ENCODE measurements around the gene MARS1. TPM values are rescaled to one million over a fixed set of nuclear protein-coding genes. Genes with fewer than 3 reads are reported as not detected.
"Not testable (repeated sequence)": the region's sequence is repeated elsewhere in the genome, so short reads cannot be mapped to it uniquely, and the experiment has no call there.

The MARS1 gene
- total and polyA plus RNA-seq, 8 donors, result 35.1 to 1,821 (median 61.7) TPM

DNA sequence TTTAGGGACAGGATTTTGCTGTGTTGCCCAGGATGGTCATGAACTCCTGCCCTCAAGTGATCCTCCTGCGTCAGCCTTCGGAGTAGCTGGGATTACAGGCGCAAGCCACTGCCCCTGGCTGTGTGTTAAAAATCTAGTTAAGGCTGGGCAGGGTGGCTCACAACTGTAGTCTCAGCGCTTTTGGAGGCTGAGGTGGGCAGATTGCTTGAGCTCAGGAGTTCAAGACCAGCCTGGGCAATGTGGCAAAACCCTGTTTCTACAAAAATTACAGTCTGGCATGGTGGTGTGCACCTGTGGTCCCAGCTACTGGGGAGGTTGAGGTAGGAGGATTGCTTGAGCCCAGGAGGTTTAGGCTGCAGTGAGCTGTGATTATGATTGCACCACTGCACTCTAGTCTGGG lies 23.3 kb downstream of the MARS1 start:
- 93 to 99% (median 97%) methylated on average over 4 of the region's 4 CpGs for WGBS, 5 donors
- H3K36me3 ChIP-seq, result peaks cover 59 to 91% (median 87%) of the 10 kb centered on the region in 4 donors
- intact Hi-C loops (cut with DNase I; ENCODE audit: low total_unique reads), result no loop called here

DNA sequence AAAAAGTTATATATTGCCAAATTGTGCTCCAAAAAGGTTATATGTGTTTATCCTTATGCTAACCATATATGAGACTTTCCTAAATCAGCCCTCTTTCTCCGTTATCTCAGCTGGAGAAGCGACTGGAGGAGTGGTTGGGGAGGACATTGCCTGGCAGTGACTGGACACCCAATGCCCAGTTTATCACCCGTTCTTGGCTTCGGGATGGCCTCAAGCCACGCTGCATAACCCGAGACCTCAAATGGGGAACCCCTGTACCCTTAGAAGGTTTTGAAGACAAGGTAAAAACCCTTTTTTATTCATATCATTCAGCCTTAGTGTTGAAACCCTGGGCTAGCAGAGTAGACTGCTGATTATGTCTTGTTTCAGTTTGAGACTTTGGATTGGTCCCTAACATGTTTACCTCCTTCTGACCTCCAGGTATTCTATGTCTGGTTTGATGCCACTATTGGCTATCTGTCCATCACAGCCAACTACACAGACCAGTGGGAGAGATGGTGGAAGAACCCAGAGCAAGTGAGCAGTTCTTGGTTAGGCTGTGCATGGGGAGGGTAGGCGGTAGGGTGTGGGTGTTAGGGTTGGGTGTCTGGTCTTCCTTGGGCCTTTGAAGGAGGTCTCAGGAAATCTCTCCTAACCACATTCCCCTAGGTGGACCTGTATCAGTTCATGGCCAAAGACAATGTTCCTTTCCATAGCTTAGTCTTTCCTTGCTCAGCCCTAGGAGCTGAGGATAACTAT lies 23.9 kb downstream of the MARS1 start:
- intact Hi-C loops (cut with DNase I; ENCODE audit: low total_unique reads), result no loop called here
- Histone ChIP-seq H3K27me3 (no peaks in the 10 kb centered on the region), H3K9me3 (no peaks in the 10 kb centered on the region), H3K4me1 (peaks cover 0 to 26% (median 10%) of the 10 kb centered on the region in 4 donors), H3K4me3 (no peak overlapping the region), H3K36me3 (peaks cover 62 to 92% (median 88%) of the 10 kb centered on the region in 4 donors), H3K27ac (no peak overlapping the region)
- 92 to 97% (median 96%) methylated on average over 6 to 7 of the region's 7 CpGs for WGBS, 5 donors
- TF ChIP-seq, protein P1, sequence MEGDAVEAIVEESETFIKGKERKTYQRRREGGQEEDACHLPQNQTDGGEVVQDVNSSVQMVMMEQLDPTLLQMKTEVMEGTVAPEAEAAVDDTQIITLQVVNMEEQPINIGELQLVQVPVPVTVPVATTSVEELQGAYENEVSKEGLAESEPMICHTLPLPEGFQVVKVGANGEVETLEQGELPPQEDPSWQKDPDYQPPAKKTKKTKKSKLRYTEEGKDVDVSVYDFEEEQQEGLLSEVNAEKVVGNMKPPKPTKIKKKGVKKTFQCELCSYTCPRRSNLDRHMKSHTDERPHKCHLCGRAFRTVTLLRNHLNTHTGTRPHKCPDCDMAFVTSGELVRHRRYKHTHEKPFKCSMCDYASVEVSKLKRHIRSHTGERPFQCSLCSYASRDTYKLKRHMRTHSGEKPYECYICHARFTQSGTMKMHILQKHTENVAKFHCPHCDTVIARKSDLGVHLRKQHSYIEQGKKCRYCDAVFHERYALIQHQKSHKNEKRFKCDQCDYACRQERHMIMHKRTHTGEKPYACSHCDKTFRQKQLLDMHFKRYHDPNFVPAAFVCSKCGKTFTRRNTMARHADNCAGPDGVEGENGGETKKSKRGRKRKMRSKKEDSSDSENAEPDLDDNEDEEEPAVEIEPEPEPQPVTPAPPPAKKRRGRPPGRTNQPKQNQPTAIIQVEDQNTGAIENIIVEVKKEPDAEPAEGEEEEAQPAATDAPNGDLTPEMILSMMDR (IDR thresholded peaks at IDR 0.05), result no peak
- TF ChIP-seq EP300 (IDR thresholded peaks at IDR 0.05), result no peak
- no peak for TF ChIP-seq POLR2AphosphoS5 (IDR thresholded peaks at IDR 0.05)
- TF ChIP-seq POLR2A (IDR thresholded peaks at IDR 0.05), result no peak
- DNase-seq, result no peak

More for the DNA sequence above, 23.3 kb downstream of the MARS1 start:
- H3K27me3 ChIP-seq, result no peaks in the 10 kb centered on the region
- TF ChIP-seq POLR2AphosphoS5 (IDR thresholded peaks at IDR 0.05) (no peak), EP300 (IDR thresholded peaks at IDR 0.05) (no peak), POLR2A (IDR thresholded peaks at IDR 0.05) (no peak)
- TF ChIP-seq, protein P1 (IDR thresholded peaks at IDR 0.05), result no peak
- H3K4me3 ChIP-seq, result no peak overlapping the region
- peaks cover 0 to 20% (median 5%) of the 10 kb centered on the region in 4 donors for H3K4me1 ChIP-seq
- no peak for DNase-seq
- H3K27ac ChIP-seq, result no peak overlapping the region
- no peaks in the 10 kb centered on the region for H3K9me3 ChIP-seq

GRCh38 chr12:57512665-57513064 lies 24.8 kb downstream of the MARS1 start:
- H3K36me3 ChIP-seq, result peaks cover 70 to 100% (median 96%) of the 10 kb centered on the region in 4 donors
- H3K27ac ChIP-seq, result no peak overlapping the region
- WGBS, 5 donors, result 85 to 92% (median 89%) methylated on average over 6 of the region's 6 CpGs
- TF ChIP-seq POLR2AphosphoS5 (IDR thresholded peaks at IDR 0.05), result no peak
- no peak for TF ChIP-seq POLR2A (IDR thresholded peaks at IDR 0.05)
- TF ChIP-seq, protein P1 (IDR thresholded peaks at IDR 0.05), result no peak
- no peak for TF ChIP-seq EP300 (IDR thresholded peaks at IDR 0.05)
- H3K27me3 ChIP-seq, result no peaks in the 10 kb centered on the region
- no peaks in the 10 kb centered on the region for H3K9me3 ChIP-seq
- intact Hi-C loops (cut with DNase I; ENCODE audit: low total_unique reads), result no loop called here
- no peak overlapping the region for H3K4me3 ChIP-seq
- DNase-seq, result no peak
- peaks cover 7 to 35% (median 20%) of the 10 kb centered on the region in 4 donors for H3K4me1 ChIP-seq

DNA sequence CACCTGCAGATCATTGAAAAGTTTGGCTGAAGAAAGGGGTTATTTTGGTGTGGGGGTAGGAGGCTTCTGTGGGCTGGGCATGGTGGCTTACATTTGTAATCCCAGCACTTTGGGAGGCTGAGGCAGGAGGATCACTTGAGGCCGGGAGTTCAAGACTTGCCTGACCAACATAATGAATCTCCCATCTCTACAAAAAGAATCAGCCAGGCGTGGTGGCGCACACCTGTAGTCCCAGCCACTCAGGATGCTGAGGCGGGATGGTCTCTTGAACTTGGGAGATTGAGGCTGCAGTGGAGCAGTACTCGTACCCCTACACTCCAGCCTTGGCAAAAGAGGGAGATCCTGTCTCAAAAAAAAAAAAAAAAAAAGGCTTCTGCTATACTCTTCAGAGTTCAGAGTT lies 25.4 kb downstream of the MARS1 start:
- intact Hi-C loops (cut with DNase I; ENCODE audit: low total_unique reads), result no loop called here
- peaks cover 75 to 99% (median 97%) of the 10 kb centered on the region in 4 donors for H3K36me3 ChIP-seq
- H3K4me1 ChIP-seq, result peaks cover 13 to 41% (median 26%) of the 10 kb centered on the region in 4 donors
- H3K9me3 ChIP-seq, result no peaks in the 10 kb centered on the region
- TF ChIP-seq EP300 (IDR thresholded peaks at IDR 0.05) (no peak), POLR2AphosphoS5 (IDR thresholded peaks at IDR 0.05) (no peak), POLR2A (IDR thresholded peaks at IDR 0.05) (no peak)
- TF ChIP-seq, protein P1 (IDR thresholded peaks at IDR 0.05), result no peak
- no peak overlapping the region for H3K27ac ChIP-seq
- H3K27me3 ChIP-seq, result no peaks in the 10 kb centered on the region
- 87 to 97% (median 93%) methylated on average over 5 of the region's 5 CpGs for WGBS, 5 donors
- DNase-seq, result no peak
- no peak overlapping the region for H3K4me3 ChIP-seq

DNA sequence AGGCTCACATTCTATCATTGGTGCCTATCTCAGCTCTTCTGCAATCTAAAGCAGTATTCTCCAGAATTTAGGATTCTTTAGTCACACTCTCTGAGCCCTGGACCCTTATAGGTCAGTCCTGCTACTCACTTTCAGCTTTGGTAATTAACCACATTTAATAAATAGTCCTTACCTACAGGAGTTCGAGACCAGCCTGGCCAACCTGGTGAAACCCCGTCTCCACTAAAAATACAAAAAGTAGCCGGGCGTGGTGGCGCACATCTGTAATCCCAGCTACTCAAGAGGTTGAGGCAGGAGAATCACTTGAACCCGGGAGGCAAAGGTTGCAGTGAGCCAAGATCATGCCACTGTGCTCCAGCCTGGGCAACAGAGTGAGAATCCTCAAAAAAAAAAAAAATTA lies 25.8 kb downstream of the MARS1 start:
- Histone ChIP-seq H3K36me3 (peaks cover 75 to 97% (median 94%) of the 10 kb centered on the region in 4 donors), H3K4me1 (peaks cover 17 to 45% (median 30%) of the 10 kb centered on the region in 4 donors)
- intact Hi-C loops (cut with DNase I; ENCODE audit: low total_unique reads); H3K27ac ChIP-seq; H3K27me3 ChIP-seq; H3K9me3 ChIP-seq; H3K4me3 ChIP-seq; DNase-seq: not testable (repeated sequence)
- 90 to 98% (median 94%) methylated on average over 6 of the region's 6 CpGs for WGBS, 5 donors

DNA sequence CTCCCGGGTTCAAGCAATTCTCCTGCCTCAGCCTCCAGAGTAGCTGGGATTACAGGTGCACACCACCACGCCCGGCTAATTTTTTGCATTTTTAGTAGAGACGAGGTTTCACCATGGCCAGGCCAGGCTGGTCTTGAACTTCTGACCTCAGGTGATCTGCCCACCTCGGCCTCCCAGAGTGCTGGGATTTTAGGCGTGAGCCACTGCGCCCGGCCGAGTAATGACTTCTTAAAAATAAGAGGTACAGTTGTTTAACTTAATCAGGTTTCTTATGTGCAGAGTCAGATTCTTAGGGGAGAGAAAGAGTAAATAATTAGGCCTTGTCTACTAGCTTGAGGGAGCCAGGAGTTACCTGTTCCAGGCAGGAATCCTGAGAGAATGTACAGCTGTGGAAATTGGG lies 26.4 kb downstream of the MARS1 start:
- Histone ChIP-seq H3K4me1 (peaks cover 22 to 51% (median 35%) of the 10 kb centered on the region in 4 donors), H3K36me3 (peaks cover 75 to 91% (median 88%) of the 10 kb centered on the region in 4 donors)
- H3K27me3 ChIP-seq; intact Hi-C loops (cut with DNase I; ENCODE audit: low total_unique reads); H3K27ac ChIP-seq; H3K9me3 ChIP-seq; H3K4me3 ChIP-seq; DNase-seq: not testable (repeated sequence)
- 87 to 94% (median 90%) methylated on average over 9 of the region's 9 CpGs for WGBS, 5 donors

Data from stomach (tissue), 9 donors.